Calu3 (cell line): ENCODE measurements around the gene DHX29. TPM values are rescaled to one million over a fixed set of nuclear protein-coding genes. Genes with fewer than 3 reads are reported as not detected.
A peak's percentile ranks its signal among the peaks of the same experiment; 100 is the strongest.

ENCODE experiments used
- BruUV-seq: library from RNA; stranded (reverse); fragments of 400-500 nt; replicated peaks from 2 replicates; lab custom pipeline; 2021; lab: Mats Ljungman, UMichigan
- CTCF ChIA-PET: fragments of 300-600 bp; sonication (Branson Sonifier 250); formaldehyde crosslinking; loops from one replicate; lab custom pipeline; 2022; ENCODE audit warnings: antibody characterized with exemption; lab: Charles Lee
- DNase-seq: peaks from one replicate; pipeline ENCODE4 v3.0.0; 2022
- H3K27ac Mint-ChIP-seq: one replicate; pipeline ENCODE4 v1.8.0; 2022; ENCODE audit warnings: mixed read lengths; ENCODE audit not compliant: unreplicated experiment
- H3K27me3 Mint-ChIP-seq: one replicate; pipeline ENCODE4 v1.8.0; 2022; ENCODE audit warnings: mixed read lengths; ENCODE audit not compliant: unreplicated experiment
- H3K36me3 Mint-ChIP-seq: one replicate; pipeline ENCODE4 v1.8.0; 2022; ENCODE audit warnings: mild to moderate bottlenecking, moderate library complexity, mixed read lengths; ENCODE audit not compliant: insufficient read depth, unreplicated experiment
- H3K4me1 Mint-ChIP-seq: one replicate; pipeline ENCODE4 v1.8.0; 2022; ENCODE audit warnings: mild to moderate bottlenecking, low read depth, mixed read lengths; ENCODE audit not compliant: unreplicated experiment
- H3K4me3 Mint-ChIP-seq: one replicate; pipeline ENCODE4 v1.8.0; 2022; ENCODE audit warnings: mild to moderate bottlenecking, low read depth, moderate library complexity, mixed read lengths; ENCODE audit not compliant: unreplicated experiment
- H3K9me3 Mint-ChIP-seq: one replicate; pipeline ENCODE4 v1.8.0; 2022; ENCODE audit warnings: low read depth, mixed read lengths; ENCODE audit not compliant: unreplicated experiment
- intact Hi-C: fragments of 100-400 bp; cut with micrococcal nuclease; formaldehyde crosslinking; loops from one replicate; pipeline ENCODE4 v1.10.0; 2022; ENCODE audit not compliant: unreplicated experiment
- total RNA-seq: library from RNA; stranded (reverse); gene quantifications from 2 replicates; pipeline ENCODE4 v1.2.3, GENCODE V29; 2022
- TF ChIP-seq, protein P1 (sequence below): fragments of 200-600 bp; IDR thresholded peaks from one replicate; pipeline ENCODE4 v1.8.0; 2022; ENCODE audit warnings: antibody characterized with exemption; ENCODE audit not compliant: unreplicated experiment

DHX29 gene
- total RNA-seq, 1 experiment from 2014 or later: 17.2 TPM

DNA sequence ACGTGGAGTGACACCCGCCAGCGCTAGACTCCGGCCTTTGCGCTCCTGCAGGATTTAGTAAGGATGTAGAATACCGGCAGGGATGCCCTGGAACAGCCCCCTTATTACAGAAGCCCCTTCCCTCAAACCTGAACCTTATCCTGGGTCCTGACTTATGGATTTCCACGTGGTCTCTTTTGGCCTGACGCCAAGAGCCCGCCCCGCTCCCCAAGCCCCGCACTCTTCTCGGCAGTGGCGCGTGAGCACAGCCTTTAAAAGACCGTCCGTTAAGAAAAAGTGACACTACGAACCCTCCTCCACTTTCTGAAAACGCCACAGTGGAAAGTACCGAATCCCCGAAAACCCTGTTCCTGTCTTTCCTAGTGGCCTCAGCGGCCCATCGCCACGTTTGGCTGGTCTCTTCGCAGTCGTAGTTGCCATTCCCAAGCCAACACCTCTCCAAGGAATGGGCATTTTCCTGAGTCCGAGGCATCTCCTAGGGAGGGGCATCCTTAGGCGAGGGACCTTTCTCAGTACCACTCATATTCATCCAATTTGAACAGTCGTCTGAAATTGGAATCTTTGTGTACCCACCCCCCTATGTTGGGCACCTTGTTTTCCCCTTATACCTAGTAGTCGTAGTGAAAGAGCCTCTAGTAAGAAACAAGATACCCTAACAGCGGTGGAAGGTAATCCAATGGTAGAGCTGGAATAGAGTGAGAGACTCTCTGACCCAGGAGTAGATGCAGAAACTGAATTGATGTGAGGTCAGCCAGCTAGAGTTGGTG is 79.6 kb downstream of the DHX29 start:
- peaks cover 19% of the 10 kb centered on the region for H3K4me1 Mint-ChIP-seq
- DNase-seq: no peak
- H3K27me3 Mint-ChIP-seq: no peaks in the 10 kb centered on the region
- H3K27ac Mint-ChIP-seq: peak overlapping the region; percentile 19
- H3K4me3 Mint-ChIP-seq: peak overlapping the region; percentile 72
- peaks cover 46% of the 10 kb centered on the region for H3K36me3 Mint-ChIP-seq
- TF ChIP-seq, protein P1, sequence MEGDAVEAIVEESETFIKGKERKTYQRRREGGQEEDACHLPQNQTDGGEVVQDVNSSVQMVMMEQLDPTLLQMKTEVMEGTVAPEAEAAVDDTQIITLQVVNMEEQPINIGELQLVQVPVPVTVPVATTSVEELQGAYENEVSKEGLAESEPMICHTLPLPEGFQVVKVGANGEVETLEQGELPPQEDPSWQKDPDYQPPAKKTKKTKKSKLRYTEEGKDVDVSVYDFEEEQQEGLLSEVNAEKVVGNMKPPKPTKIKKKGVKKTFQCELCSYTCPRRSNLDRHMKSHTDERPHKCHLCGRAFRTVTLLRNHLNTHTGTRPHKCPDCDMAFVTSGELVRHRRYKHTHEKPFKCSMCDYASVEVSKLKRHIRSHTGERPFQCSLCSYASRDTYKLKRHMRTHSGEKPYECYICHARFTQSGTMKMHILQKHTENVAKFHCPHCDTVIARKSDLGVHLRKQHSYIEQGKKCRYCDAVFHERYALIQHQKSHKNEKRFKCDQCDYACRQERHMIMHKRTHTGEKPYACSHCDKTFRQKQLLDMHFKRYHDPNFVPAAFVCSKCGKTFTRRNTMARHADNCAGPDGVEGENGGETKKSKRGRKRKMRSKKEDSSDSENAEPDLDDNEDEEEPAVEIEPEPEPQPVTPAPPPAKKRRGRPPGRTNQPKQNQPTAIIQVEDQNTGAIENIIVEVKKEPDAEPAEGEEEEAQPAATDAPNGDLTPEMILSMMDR: no peak
- intact Hi-C loops: no loop called here
- CTCF ChIA-PET: interaction anchor here (0.7 to 1.4 kb wide), 2 partner anchors 10 to 80 kb away, joined by 3 read pairs; partner anchors contain the start of genes DHX29 and MTREX
- H3K9me3 Mint-ChIP-seq: no peaks in the 10 kb centered on the region
- no TSS peak for BruUV-seq

DNA sequence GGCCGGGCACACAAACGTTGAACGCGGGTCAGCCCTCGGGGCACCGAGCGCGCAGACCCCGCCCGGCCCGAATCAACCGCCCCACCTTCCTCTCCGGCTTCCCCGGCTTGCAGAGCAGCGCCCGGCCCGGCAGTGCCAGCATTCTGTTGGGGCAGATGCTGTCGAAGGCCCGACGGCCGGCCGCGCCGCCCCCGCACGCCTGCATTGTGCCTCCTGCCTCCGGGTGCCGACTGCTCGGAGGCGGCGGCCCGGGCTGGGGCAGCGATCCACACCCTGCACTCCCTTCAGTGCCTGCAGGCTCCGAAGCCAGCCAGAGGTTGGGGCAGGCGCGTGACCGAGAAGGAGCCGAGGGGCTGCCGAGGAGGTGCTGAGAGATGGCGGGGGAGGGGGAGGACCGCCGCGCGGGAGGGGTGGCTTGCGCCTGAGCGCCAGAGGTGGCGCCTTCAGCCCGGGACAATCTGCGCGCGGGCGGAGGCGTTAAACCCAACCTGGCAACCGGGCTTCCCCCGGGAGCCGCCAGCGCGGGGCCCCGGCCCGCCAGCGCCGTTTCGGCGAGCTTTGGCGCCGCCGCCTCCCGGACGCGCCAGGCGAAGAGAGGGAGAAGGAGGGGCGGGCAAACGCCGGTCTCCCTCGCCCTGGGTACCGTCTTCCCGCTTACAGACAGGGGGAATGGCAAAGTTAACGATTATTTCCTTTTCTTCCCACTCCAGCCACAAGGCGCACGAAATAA is 80.4 kb downstream of the DHX29 start, which contains the start of gene MCIDAS:
Gene MCIDAS, minus strand, starts transcription at position 382 of the 730 bp plus-strand sequence. Its CDS starts 177 bp downstream, at position 205.
- no TSS peak for BruUV-seq
- H3K9me3 Mint-ChIP-seq: no peaks in the 10 kb centered on the region

DNA sequence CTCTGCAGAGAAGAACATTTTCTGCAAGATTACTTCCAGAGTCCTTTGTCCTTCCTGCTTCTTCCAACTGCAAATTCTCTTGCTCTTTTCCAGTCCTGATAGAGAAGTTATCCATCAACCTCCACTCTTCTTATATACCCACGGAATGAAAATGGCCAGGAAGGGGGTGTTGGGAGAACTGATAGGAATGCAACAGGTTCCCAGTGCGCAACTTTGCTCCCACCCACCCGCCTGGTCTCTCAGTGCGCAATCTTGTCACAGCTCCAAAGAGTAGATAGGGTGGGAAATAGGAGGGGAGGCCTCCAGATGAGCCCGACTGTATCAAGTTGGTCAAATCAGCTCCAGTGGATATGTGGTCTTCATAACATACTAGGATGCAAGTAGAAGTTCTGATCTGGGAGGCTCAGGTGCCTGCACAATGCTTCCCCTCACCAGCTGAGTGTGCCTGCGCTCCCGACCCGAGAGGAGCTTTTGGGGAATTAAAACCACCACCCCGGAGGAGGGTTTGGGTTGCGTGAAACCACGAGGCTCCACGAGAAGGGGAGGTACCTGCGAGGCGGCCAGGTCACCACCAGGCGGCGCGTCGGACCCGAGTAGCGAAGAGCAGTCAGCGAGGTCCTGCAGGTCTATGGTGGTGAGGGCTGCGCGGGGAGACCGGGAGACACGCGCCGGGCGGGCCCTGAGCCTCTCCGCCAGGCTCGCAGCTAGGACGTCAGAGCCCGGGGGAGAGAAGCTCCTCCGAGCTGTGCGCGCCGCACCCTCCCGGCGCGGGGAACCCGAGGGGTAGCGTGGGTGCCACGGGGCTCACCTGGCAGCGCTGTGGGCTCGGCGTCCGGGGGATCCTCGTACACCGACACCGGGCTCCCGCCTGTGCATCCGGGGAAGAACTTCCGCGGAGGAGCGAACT is 81.2 kb downstream of the DHX29 start:
- DNase-seq: peak; percentile 89
- H3K36me3 Mint-ChIP-seq: peaks cover 30% of the 10 kb centered on the region
- no peaks in the 10 kb centered on the region for H3K27me3 Mint-ChIP-seq
- peak overlapping the region; percentile 72 for H3K4me3 Mint-ChIP-seq
- H3K9me3 Mint-ChIP-seq: no peaks in the 10 kb centered on the region
- peaks cover 19% of the 10 kb centered on the region for H3K4me1 Mint-ChIP-seq
- no peak overlapping the region for H3K27ac Mint-ChIP-seq
- TF ChIP-seq, protein P1: peak; percentile 85
- intact Hi-C loops: no loop called here
- CTCF ChIA-PET: no interaction called here
- no TSS peak for BruUV-seq

More for the DNA sequence above, 80.4 kb downstream of the DHX29 start, which contains the start of gene MCIDAS:
- peaks cover 19% of the 10 kb centered on the region for H3K4me1 Mint-ChIP-seq
- peaks cover 38% of the 10 kb centered on the region for H3K36me3 Mint-ChIP-seq
- CTCF ChIA-PET: interaction anchor here (1.4 kb wide), 1 partner anchor 81 kb away, joined by 3 read pairs; the partner anchor contains the start of genes DHX29 and MTREX
- H3K27me3 Mint-ChIP-seq: no peaks in the 10 kb centered on the region
- peak; percentile 87 for DNase-seq
- TF ChIP-seq, protein P1: peak; percentile 40
- peak within 1 kb of the TSS; percentile 19 for H3K27ac Mint-ChIP-seq
- intact Hi-C loops: no loop called here
- H3K4me3 Mint-ChIP-seq: peak within 1 kb of the TSS; percentile 72

DNA sequence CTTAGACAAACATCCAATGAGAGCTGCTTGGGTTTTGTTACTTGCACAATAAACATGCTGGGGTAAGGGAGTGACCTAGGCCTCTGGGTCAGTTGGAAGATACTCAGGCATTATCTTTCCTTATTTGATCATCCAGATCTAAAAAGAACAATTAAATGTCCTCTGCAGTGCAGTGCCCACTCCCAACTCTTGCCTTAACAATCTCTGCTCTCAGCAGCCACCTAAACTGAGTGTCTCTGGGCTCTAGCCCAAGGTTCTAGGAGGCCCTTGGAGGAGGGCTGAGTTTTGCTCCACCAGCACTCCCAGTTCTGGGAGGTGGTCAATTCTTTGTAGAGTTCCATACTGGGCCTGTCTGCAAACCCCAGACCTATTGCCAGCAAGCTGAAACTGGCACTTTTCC is 82.1 kb downstream of the DHX29 start:
- intact Hi-C loops: no loop called here
- CTCF ChIA-PET: no interaction called here

More for the DNA sequence above, 82.1 kb downstream of the DHX29 start:
- no peak for DNase-seq
- H3K4me3 Mint-ChIP-seq: no peak overlapping the region
- no peaks in the 10 kb centered on the region for H3K27me3 Mint-ChIP-seq
- no TSS peak for BruUV-seq
- no peak overlapping the region for H3K27ac Mint-ChIP-seq
- TF ChIP-seq, protein P1: no peak
- peaks cover 19% of the 10 kb centered on the region for H3K4me1 Mint-ChIP-seq
- no peaks in the 10 kb centered on the region for H3K9me3 Mint-ChIP-seq
- peaks cover 21% of the 10 kb centered on the region for H3K36me3 Mint-ChIP-seq
